Measurements from ENCODE around the gene ATMIN. TPM values are rescaled to one million over a fixed set of nuclear protein-coding genes. Genes with fewer than 3 reads are reported as not detected.

Gene ATMIN
- total and polyA plus RNA-seq, 2 experiments from 2014 or later: 9.8 to 41.7 TPM

DNA sequence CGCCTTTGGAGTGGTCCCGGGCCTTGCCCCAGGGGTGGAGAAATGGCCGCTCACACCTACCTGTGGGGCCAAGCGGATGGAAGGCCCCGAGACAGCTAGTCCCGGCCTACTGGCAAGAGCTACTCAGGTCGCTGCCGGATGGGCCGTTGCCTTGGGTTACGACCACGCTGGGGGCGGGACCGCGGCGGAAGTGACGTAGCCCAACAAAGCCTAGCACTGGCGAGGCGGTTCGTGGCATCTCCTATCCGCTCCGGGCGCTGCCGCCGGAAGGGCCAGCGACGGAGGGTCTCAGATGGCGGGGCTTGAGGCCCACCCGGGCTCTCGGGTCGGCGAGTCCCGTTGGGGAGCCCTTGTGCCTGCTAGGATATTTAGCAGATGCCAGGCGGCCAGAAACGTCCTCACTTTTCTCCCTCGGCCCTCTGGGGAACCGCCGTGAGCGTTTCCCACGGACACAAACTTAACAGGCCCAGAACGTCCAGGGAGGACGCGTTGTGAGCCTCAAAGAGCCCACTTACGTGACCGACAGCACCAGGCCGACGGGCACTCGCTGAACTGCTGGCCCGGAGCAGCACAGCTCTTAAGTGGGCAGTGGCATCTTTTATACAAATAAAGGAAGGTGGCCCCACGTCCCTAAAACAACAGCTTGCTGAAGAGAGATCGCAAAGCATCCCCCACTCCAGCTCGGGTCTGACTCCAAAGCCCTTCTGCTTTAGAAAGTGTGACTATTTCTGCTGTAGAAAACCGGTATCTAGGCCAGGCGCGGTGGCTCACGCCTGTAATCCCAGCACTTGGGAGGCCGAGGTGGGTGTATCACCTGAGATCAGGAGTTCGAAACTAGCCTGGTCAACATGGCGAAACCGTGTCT, 41.7 kb downstream of the ATMIN start, which contains the start of gene C16orf46:
C16orf46 (minus strand) TSS at position 163 of the 865 bp plus-strand sequence. CDS start 13,283 bp downstream, outside the sequence.
- H3K9me3 ChIP-seq (ENCODE audit: low read depth): no peaks in the 10 kb centered on the region
- H3K79me2 ChIP-seq (ENCODE audit: insufficient read depth): no peaks in the 10 kb centered on the region
- H3K4me1 ChIP-seq (ENCODE audit: insufficient read depth): no peaks in the 10 kb centered on the region
- H3K27me3 ChIP-seq (replicated peaks; ENCODE audit: insufficient read depth): no peaks in the 10 kb centered on the region
- H3K4me3 ChIP-seq: peak within 1 kb of the TSS; percentile 88
- H2AFZ ChIP-seq: peak within 1 kb of the TSS; percentile 97
- peak within 1 kb of the TSS; percentile 92 for H3K9ac ChIP-seq
- no peak for TF ChIP-seq EZH2 (IDR thresholded peaks at IDR 0.05; ENCODE audit: insufficient read depth, poor library complexity, severe bottlenecking)
- no peak for TF ChIP-seq EZH2phosphoT487 (IDR thresholded peaks at IDR 0.05; ENCODE audit: insufficient read depth, low read depth)
- no peaks in the 10 kb centered on the region for H4K20me1 ChIP-seq (ENCODE audit: insufficient read depth)
- H3K27ac ChIP-seq: peak within 1 kb of the TSS; percentile 91
- in situ Hi-C loops (cut with MboI): no loop called here
- peak within 1 kb of the TSS; percentile 79 for H3K4me2 ChIP-seq (ENCODE audit: unreplicated experiment)
- peak; percentile 98 for DNase-seq
- peaks cover 14% of the 10 kb centered on the region for H3F3A ChIP-seq (ENCODE audit: insufficient read depth)
- H3K9me2 ChIP-seq (ENCODE audit: insufficient read depth): no peaks in the 10 kb centered on the region
- no peaks in the 10 kb centered on the region for H3K36me3 ChIP-seq (ENCODE audit: low read depth)
- 14 to 15% methylated on average over 49 to 59 of the region's 59 CpGs for WGBS, 2 experiments (ENCODE audit: low coverage in 1 of 2, low lambda C conversion rate in 2 of 2, missing lambda C conversion rate in 2 of 2)

DNA sequence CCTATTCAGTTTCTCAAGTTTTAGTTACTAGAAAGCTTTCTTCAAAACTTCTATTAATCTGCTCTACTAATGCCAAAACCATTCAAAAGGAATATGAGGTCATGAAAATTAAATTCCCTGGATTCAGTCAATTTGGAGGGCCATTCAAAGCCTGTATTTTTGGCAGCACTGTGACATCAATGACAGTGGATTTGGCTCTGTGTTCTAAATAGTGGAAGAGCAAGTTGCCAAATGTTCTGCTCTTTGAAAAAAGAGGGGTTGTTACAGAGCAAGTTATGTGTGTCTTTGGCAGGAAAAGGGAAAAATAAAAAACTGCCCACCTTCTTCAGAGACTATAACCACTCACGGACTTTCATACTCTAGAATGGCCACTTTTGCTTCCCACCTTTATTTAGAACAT, 44.6 kb downstream of the ATMIN start:
- H3K4me3 ChIP-seq: no peak overlapping the region
- H3K9ac ChIP-seq: no peak overlapping the region
- H3F3A ChIP-seq (ENCODE audit: insufficient read depth): peaks cover 14% of the 10 kb centered on the region
- TF ChIP-seq EZH2phosphoT487 (IDR thresholded peaks at IDR 0.05; ENCODE audit: insufficient read depth, low read depth): no peak
- TF ChIP-seq EZH2 (IDR thresholded peaks at IDR 0.05; ENCODE audit: insufficient read depth, poor library complexity, severe bottlenecking): no peak
- 90 to 100% methylated on average over 1 of the region's 1 CpG for WGBS, 2 experiments (ENCODE audit: low coverage in 1 of 2, low lambda C conversion rate in 2 of 2, missing lambda C conversion rate in 2 of 2)
- no peaks in the 10 kb centered on the region for H3K9me2 ChIP-seq (ENCODE audit: insufficient read depth)
- H3K27me3 ChIP-seq (replicated peaks; ENCODE audit: insufficient read depth): no peaks in the 10 kb centered on the region
- no peak overlapping the region for H3K27ac ChIP-seq
- H4K20me1 ChIP-seq (ENCODE audit: insufficient read depth): no peaks in the 10 kb centered on the region
- H3K4me2 ChIP-seq (ENCODE audit: unreplicated experiment): no peak overlapping the region
- H3K4me1 ChIP-seq (ENCODE audit: insufficient read depth): no peaks in the 10 kb centered on the region
- peaks cover 6% of the 10 kb centered on the region; the same call in 1 of the 2 replicates for H3K36me3 ChIP-seq (ENCODE audit: low read depth)
- no peaks in the 10 kb centered on the region for H3K79me2 ChIP-seq (ENCODE audit: insufficient read depth)
- no peak for DNase-seq
- in situ Hi-C loops (cut with MboI): no loop called here
- H3K9me3 ChIP-seq (ENCODE audit: low read depth): no peaks in the 10 kb centered on the region
- H2AFZ ChIP-seq: no peak overlapping the region

DNA sequence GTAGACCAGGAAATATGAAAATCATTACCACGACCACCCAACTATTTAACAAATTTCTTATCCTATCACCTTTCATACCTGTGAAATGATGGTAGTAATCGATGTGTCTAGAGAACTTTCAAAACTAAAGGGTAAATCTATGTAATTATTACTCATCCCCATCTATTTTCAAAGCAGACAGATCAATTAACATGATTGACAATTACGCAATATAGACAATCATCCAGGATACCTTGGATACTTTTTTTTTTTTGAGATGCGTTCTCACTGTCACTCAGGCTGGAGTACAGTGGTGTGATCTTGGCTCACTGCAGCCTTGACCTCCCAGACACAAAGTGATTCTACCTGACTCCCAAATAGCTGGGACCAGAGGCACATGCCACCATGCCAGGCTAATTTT, 45.4 kb downstream of the ATMIN start:
- Histone ChIP-seq H3K4me1 (ENCODE audit: insufficient read depth) (no peaks in the 10 kb centered on the region), H3K9me3 (ENCODE audit: low read depth) (no peaks in the 10 kb centered on the region), H3K4me2 (ENCODE audit: unreplicated experiment) (no peak overlapping the region), H3K27ac (no peak overlapping the region), H3K36me3 (ENCODE audit: low read depth) (peaks cover 6% of the 10 kb centered on the region; the same call in 1 of the 2 replicates), H3K9me2 (ENCODE audit: insufficient read depth) (no peaks in the 10 kb centered on the region), H2AFZ (no peak overlapping the region), H3K4me3 (no peak overlapping the region), H3K27me3 (replicated peaks; ENCODE audit: insufficient read depth) (no peaks in the 10 kb centered on the region), H3K79me2 (ENCODE audit: insufficient read depth) (no peaks in the 10 kb centered on the region), H3F3A (ENCODE audit: insufficient read depth) (peaks cover 13% of the 10 kb centered on the region), H3K9ac (no peak overlapping the region), H4K20me1 (ENCODE audit: insufficient read depth) (no peaks in the 10 kb centered on the region)
- in situ Hi-C loops (cut with MboI): no loop called here
- DNase-seq: no peak
- TF ChIP-seq EZH2 (IDR thresholded peaks at IDR 0.05; ENCODE audit: insufficient read depth, poor library complexity, severe bottlenecking) (no peak), EZH2phosphoT487 (IDR thresholded peaks at IDR 0.05; ENCODE audit: insufficient read depth, low read depth) (no peak)
- 98 to 99% methylated on average over 4 of the region's 4 CpGs for WGBS, 2 experiments (ENCODE audit: low coverage in 1 of 2, low lambda C conversion rate in 2 of 2, missing lambda C conversion rate in 2 of 2)

DNA sequence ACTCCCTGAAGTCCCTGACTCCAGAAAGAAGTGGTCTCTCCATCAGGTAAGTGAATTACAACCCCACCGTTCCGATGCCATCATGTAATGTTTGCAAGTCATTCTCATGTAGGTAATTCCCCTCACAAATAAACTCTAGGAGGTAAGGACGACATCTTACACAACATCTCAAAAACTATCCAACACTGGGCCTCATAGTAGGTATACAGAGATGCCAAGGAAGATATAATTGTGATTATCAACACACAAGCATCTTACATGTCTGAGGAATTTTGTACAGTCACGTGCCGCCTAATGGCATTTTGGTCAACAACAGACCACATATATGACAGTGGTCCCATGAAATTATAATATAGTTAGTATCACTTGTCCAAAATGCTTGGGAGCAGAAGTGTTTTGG, 53.2 kb downstream of the ATMIN start:
- WGBS, 2 experiments (ENCODE audit: low coverage in 1 of 2, low lambda C conversion rate in 2 of 2, missing lambda C conversion rate in 2 of 2): 96 to 99% methylated on average over 5 of the region's 5 CpGs
- no peaks in the 10 kb centered on the region for H4K20me1 ChIP-seq (ENCODE audit: insufficient read depth)
- no peak overlapping the region for H3K27ac ChIP-seq
- H3K9me3 ChIP-seq (ENCODE audit: low read depth): no peaks in the 10 kb centered on the region
- TF ChIP-seq EZH2 (IDR thresholded peaks at IDR 0.05; ENCODE audit: insufficient read depth, poor library complexity, severe bottlenecking) (no peak), EZH2phosphoT487 (IDR thresholded peaks at IDR 0.05; ENCODE audit: insufficient read depth, low read depth) (no peak)
- H3K9ac ChIP-seq: no peak overlapping the region
- no peaks in the 10 kb centered on the region for H3K4me1 ChIP-seq (ENCODE audit: insufficient read depth)
- no peak overlapping the region for H3K4me3 ChIP-seq
- H2AFZ ChIP-seq: no peak overlapping the region
- no peak overlapping the region for H3K4me2 ChIP-seq (ENCODE audit: unreplicated experiment)
- H3K36me3 ChIP-seq (ENCODE audit: low read depth): 0 out of 2 replicates have a peak, but pooled peaks cover 1% of the 10 kb centered on the region
- in situ Hi-C loops (cut with MboI): no loop called here
- no peak for DNase-seq
- H3K9me2 ChIP-seq (ENCODE audit: insufficient read depth): no peaks in the 10 kb centered on the region
- H3F3A ChIP-seq (ENCODE audit: insufficient read depth): no peaks in the 10 kb centered on the region
- peaks cover 35% of the 10 kb centered on the region for H3K79me2 ChIP-seq (ENCODE audit: insufficient read depth)
- no peaks in the 10 kb centered on the region for H3K27me3 ChIP-seq (replicated peaks; ENCODE audit: insufficient read depth)
